H54 (cell line): ENCODE measurements around the gene EEF1G.

ENCODE experiments used
- DNase-seq: peaks from one replicate; pipeline ENCODE4 v3.0.0; 2011; ENCODE audit warnings: low spot score, mixed read lengths; ENCODE audit not compliant: insufficient read length
- FAIRE-seq: peaks from 3 replicates; lab custom pipeline; 2011; peaks lifted over from hg19 to GRCh38; lab: Jason Lieb, UNC
- POLR2A ChIP-seq: IDR thresholded peaks from 2 replicates; pipeline ENCODE4 v1.6.1; 2011; ENCODE audit warnings: low read depth, mild to moderate bottlenecking, low read length

The EEF1G gene

GRCh38 chr11:62610814-62611704, 37.4 kb upstream of the EEF1G start:
- no peak for FAIRE-seq
- TF ChIP-seq POLR2A: no peak
- no peak for DNase-seq

- no peak for TF ChIP-seq POLR2A
- DNase-seq: no peak
Observed at GRCh38 chr11:62610403-62610802, 36.7 kb upstream of the EEF1G start.

GRCh38 chr11:62608776-62609175, 35.1 kb upstream of the EEF1G start:
- no peak for DNase-seq
- FAIRE-seq: no peak

More at GRCh38 chr11:62610403-62610802, 36.7 kb upstream of the EEF1G start:
- no peak for FAIRE-seq

GRCh38 chr11:62607714-62608113, 34.0 kb upstream of the EEF1G start:
- DNase-seq: no peak
- FAIRE-seq: no peak
- TF ChIP-seq POLR2A: no peak

More at GRCh38 chr11:62608776-62609175, 35.1 kb upstream of the EEF1G start:
- TF ChIP-seq POLR2A: no peak

GRCh38 chr11:62605902-62606301, 32.2 kb upstream of the EEF1G start:
- no peak for TF ChIP-seq POLR2A
- no peak for FAIRE-seq
- no peak for DNase-seq

GRCh38 chr11:62605467-62605866, 31.8 kb upstream of the EEF1G start:
- no peak for TF ChIP-seq POLR2A
- no peak for DNase-seq
- no peak for FAIRE-seq

- TF ChIP-seq POLR2A: no peak
- FAIRE-seq (no peak), DNase-seq (no peak)
Observed at GRCh38 chr11:62604460-62605120, 30.9 kb upstream of the EEF1G start.

- no peak for FAIRE-seq
- DNase-seq: no peak
- TF ChIP-seq POLR2A: no peak
Observed at GRCh38 chr11:62603776-62604299, 30.1 kb upstream of the EEF1G start.

GRCh38 chr11:62603072-62603408, 29.3 kb upstream of the EEF1G start:
- DNase-seq (no peak), FAIRE-seq (no peak)
- no peak for TF ChIP-seq POLR2A

GRCh38 chr11:62602141-62603071, 28.7 kb upstream of the EEF1G start:
- DNase-seq (no peak), FAIRE-seq (no peak)
- TF ChIP-seq POLR2A: 0 out of 2 replicates have a peak, but pooled peaks have one; percentile 12

- no peak for FAIRE-seq
- TF ChIP-seq POLR2A: peak; percentile 50
Observed at GRCh38 chr11:62601372-62602140, 27.9 kb upstream of the EEF1G start, which contains the start of gene MTA2. Gene MTA2 (minus strand): TSS chr11:62601865. CDS start chr11:62601450, 415 bp downstream.

GRCh38 chr11:62601122-62601371, 27.4 kb upstream of the EEF1G start:
- no peak for FAIRE-seq
- no peak for DNase-seq

More at GRCh38 chr11:62601372-62602140, 27.9 kb upstream of the EEF1G start, which contains the start of gene MTA2:
- DNase-seq: peak; percentile 88

GRCh38 chr11:62600367-62601121, 26.9 kb upstream of the EEF1G start:
- DNase-seq: no peak
- FAIRE-seq: no peak
- TF ChIP-seq POLR2A: no peak

More at GRCh38 chr11:62601122-62601371, 27.4 kb upstream of the EEF1G start:
- peak; percentile 62 for TF ChIP-seq POLR2A
